Stomach (tissue), 9 donors: Measurements from ENCODE around the gene SH3PXD2A. TPM values are rescaled to one million over a fixed set of nuclear protein-coding genes. Genes with fewer than 3 reads are reported as not detected.
A peak's percentile ranks its signal among the peaks of the same experiment; 100 is the strongest.

Experiments used
- DNase-seq, 2 donors: peaks; one replicate each; pipeline versions ENCODE4 v3.0.0 to v3.0.0-alpha.2; 2013 to 2019
- H3K27ac ChIP-seq, 5 donors: fragments of 200-600 bp in 4 of 5; sonication (generic) in 4 of 5; one replicate each; pipeline ENCODE4 v1.5.1; 2013 to 2019; ENCODE audit warnings: mild to moderate bottlenecking in 1 of 5, moderate library complexity in 1 of 5
- H3K27me3 ChIP-seq, 3 donors: fragments of 200-600 bp; sonication (generic); one replicate each; pipeline ENCODE4 v1.5.1; 2017 to 2019; ENCODE audit warnings: mixed run types in 1 of 3
- H3K36me3 ChIP-seq, 4 donors: fragments of 200-600 bp; sonication (generic); 1 replicate in 3 of 4; 2 replicates in 1 of 4; pipeline ENCODE4 v1.5.1; 2016 to 2019
- H3K4me1 ChIP-seq, 4 donors: fragments of 200-600 bp; sonication (generic); one replicate each; pipeline ENCODE4 v1.5.1; 2016 to 2019
- H3K4me3 ChIP-seq, 4 donors: fragments of 200-600 bp; sonication (generic) in 3 of 4; one replicate each; pipeline ENCODE4 v1.5.1; 2016 to 2019; ENCODE audit warnings: mild to moderate bottlenecking in 1 of 4
- H3K9me3 ChIP-seq, 4 donors: fragments of 200-600 bp; sonication (generic); one replicate each; pipeline ENCODE4 v1.5.1; 2016 to 2019
- EP300 ChIP-seq: sonication (generic); formaldehyde crosslinking; IDR thresholded peaks from one replicate; pipeline ENCODE4 v1.6.1; 2017; ENCODE audit warnings: antibody characterized with exemption
- POLR2A ChIP-seq, 4 donors: fragments of 450-650 bp; IDR thresholded peaks; one replicate each; pipeline ENCODE4 v1.6.1; 2016; ENCODE audit warnings: antibody characterized with exemption in 4 of 4, control low read depth in 2 of 4, mild to moderate bottlenecking in 1 of 4, moderate library complexity in 1 of 4
- POLR2AphosphoS5 ChIP-seq, 3 donors: sonication (generic); formaldehyde crosslinking; IDR thresholded peaks; one replicate each; pipeline ENCODE4 v1.6.1; 2016; ENCODE audit warnings: antibody characterized with exemption in 3 of 3
- WGBS, 5 donors: extraction: QIAGEN DNeasy Blood & Tissue Kit in 3 of 5; methylation state at CpG; one replicate each; pipeline versions ENCODE4 v1.1.5 to v1.1.7; 2013 to 2018; 5-methylcytosine and 5-hydroxymethylcytosine counted together
- intact Hi-C: fragments of 100-400 bp; cut with DNase I; formaldehyde crosslinking; loops from one replicate; pipeline ENCODE4 v1.15.1; 2023; ENCODE audit warnings: low total_unique reads
- polyA plus RNA-seq, 3 donors: library from polyadenylated mRNA; stranded (reverse); fragments of 200-250 nt; gene quantifications; one replicate each; pipeline ENCODE4 v1.2.3, GENCODE V29; 2013
- total RNA-seq, 5 donors: library from RNA; depleted of rRNA; stranded (reverse); fragments of >200 nt; gene quantifications; one replicate each; pipeline versions ENCODE4 v1.1.0 to v1.2.3, GENCODE V29; 2014 to 2016
- TF ChIP-seq, protein P1 (sequence below), 7 experiments: fragments of 450-650 bp in 4 of 7; fragments of 200-600 bp in 3 of 7; sonication (generic) in 3 of 7; IDR thresholded peaks; one replicate each; pipeline ENCODE4 v1.5.1; 2016 to 2019; ENCODE audit warnings: antibody characterized with exemption in 7 of 7, control low read depth in 2 of 7, mild to moderate bottlenecking in 1 of 7
- donor health status: healthy with polysubstance abuse.
- donor health status: Bipolar disorder and iron deficiency.
- donor health status: healthy.

Gene SH3PXD2A
- total and polyA plus RNA-seq, 8 donors: 12.8 to 51.6 (median 24.0) TPM

- peak overlapping the region in 4 of 5 donors; percentile 36 to 63 (median 50) for H3K27ac ChIP-seq
- H3K36me3 ChIP-seq: no peaks in the 10 kb centered on the region
- H3K4me3 ChIP-seq: no peak overlapping the region
- DNase-seq: peak; percentile 44 to 71
- H3K4me1 ChIP-seq: peaks cover 28 to 50% (median 36%) of the 10 kb centered on the region in 4 donors
- H3K27me3 ChIP-seq: peaks cover 0 to 32% (median 0%) of the 10 kb centered on the region in 3 donors
- WGBS, 5 donors: 37 to 50% (median 39%) methylated on average over 7 to 10 of the region's 10 CpGs
- intact Hi-C loops: no loop called here
- H3K9me3 ChIP-seq: no peaks in the 10 kb centered on the region
- TF ChIP-seq, protein P1, sequence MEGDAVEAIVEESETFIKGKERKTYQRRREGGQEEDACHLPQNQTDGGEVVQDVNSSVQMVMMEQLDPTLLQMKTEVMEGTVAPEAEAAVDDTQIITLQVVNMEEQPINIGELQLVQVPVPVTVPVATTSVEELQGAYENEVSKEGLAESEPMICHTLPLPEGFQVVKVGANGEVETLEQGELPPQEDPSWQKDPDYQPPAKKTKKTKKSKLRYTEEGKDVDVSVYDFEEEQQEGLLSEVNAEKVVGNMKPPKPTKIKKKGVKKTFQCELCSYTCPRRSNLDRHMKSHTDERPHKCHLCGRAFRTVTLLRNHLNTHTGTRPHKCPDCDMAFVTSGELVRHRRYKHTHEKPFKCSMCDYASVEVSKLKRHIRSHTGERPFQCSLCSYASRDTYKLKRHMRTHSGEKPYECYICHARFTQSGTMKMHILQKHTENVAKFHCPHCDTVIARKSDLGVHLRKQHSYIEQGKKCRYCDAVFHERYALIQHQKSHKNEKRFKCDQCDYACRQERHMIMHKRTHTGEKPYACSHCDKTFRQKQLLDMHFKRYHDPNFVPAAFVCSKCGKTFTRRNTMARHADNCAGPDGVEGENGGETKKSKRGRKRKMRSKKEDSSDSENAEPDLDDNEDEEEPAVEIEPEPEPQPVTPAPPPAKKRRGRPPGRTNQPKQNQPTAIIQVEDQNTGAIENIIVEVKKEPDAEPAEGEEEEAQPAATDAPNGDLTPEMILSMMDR (IDR thresholded peaks at IDR 0.05): no peak
- peak in 1 of 3 donors; percentile 21 for TF ChIP-seq POLR2AphosphoS5 (IDR thresholded peaks at IDR 0.05)
These were observed 158.8 kb downstream of the SH3PXD2A start for GRCh38 chr10:103696411-103697145.

DNA sequence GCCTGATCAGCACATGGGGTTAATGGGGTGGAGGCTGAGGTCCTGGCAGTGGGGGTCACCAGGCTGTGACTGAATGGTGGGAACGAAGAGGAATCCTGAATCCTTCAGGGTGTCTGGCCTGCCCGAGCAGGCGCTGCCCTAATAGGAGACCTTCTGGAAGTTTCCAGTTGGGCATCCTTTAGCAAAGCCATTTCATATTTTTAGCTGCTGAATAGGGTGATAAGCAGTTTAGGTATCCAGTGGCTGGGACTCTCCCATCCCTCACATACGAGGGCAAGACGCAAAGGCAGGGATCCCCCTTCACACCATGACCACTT lies 159.3 kb downstream of the SH3PXD2A start:
- Histone ChIP-seq H3K4me3 (no peak overlapping the region), H3K4me1 (peaks cover 28 to 50% (median 36%) of the 10 kb centered on the region in 4 donors), H3K36me3 (no peaks in the 10 kb centered on the region), H3K27me3 (peaks cover 0 to 32% (median 0%) of the 10 kb centered on the region in 3 donors), H3K9me3 (no peaks in the 10 kb centered on the region), H3K27ac (peak overlapping the region in 4 of 5 donors; percentile 36 to 63 (median 50))
- intact Hi-C loops: no loop called here
- WGBS, 5 donors: 73 to 94% (median 85%) methylated on average over 5 of the region's 5 CpGs
- DNase-seq: no peak
- TF ChIP-seq, protein P1 (IDR thresholded peaks at IDR 0.05): no peak
- TF ChIP-seq POLR2A (IDR thresholded peaks at IDR 0.05) (no peak), EP300 (no peak), POLR2AphosphoS5 (IDR thresholded peaks at IDR 0.05) (no peak)

GRCh38 chr10:103695584-103696005 lies 159.8 kb downstream of the SH3PXD2A start:
- Histone ChIP-seq H3K4me1 (peaks cover 28 to 55% (median 36%) of the 10 kb centered on the region in 4 donors), H3K9me3 (no peaks in the 10 kb centered on the region), H3K27ac (peak overlapping the region in 4 of 5 donors; percentile 36 to 63 (median 50)), H3K36me3 (no peaks in the 10 kb centered on the region), H3K4me3 (no peak overlapping the region), H3K27me3 (peaks cover 0 to 32% (median 0%) of the 10 kb centered on the region in 3 donors)
- no peak for TF ChIP-seq POLR2AphosphoS5 (IDR thresholded peaks at IDR 0.05)
- TF ChIP-seq EP300: no peak
- TF ChIP-seq, protein P1 (IDR thresholded peaks at IDR 0.05): no peak
- TF ChIP-seq POLR2A (IDR thresholded peaks at IDR 0.05): no peak
- intact Hi-C loops: no loop called here
- WGBS, 5 donors: 49 to 55% (median 51%) methylated on average over 4 of the region's 4 CpGs
- DNase-seq: peak in 1 of 2 donors; percentile 67

DNA sequence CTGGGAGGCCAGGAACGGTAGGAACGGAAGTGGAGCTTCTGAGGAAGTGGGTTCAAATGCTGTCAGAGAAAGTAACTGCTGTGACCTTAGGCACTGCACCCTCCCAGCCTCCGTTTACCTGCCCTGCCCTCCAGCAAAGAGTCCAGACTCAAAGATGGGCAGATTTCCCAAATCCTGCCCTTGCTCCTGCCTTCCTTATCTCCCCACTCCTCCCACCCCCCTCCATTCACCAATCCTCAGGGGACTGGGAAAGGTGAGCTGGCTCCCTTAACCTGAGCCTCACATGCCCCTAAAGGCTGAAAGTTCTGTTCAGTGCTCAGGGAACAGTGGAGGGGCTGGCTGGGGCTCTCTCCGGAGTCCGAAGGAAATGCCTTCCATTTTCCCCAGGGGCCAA lies 161.6 kb downstream of the SH3PXD2A start:
- Histone ChIP-seq H3K36me3 (no peaks in the 10 kb centered on the region), H3K9me3 (no peaks in the 10 kb centered on the region), H3K27me3 (peaks cover 0 to 32% (median 0%) of the 10 kb centered on the region in 3 donors), H3K4me1 (peaks cover 28 to 60% (median 36%) of the 10 kb centered on the region in 4 donors), H3K27ac (no peak overlapping the region), H3K4me3 (peak overlapping the region in 3 of 4 donors; percentile 34 to 43 (median 39))
- DNase-seq: no peak
- TF ChIP-seq POLR2AphosphoS5 (IDR thresholded peaks at IDR 0.05): no peak
- no peak for TF ChIP-seq EP300
- TF ChIP-seq, protein P1 (IDR thresholded peaks at IDR 0.05): no peak
- no peak for TF ChIP-seq POLR2A (IDR thresholded peaks at IDR 0.05)
- 36 to 51% (median 44%) methylated on average over 5 of the region's 5 CpGs for WGBS, 5 donors
- intact Hi-C loops: no loop called here
